Calu3 (cell line): ENCODE measurements around the gene GCAT. TPM values are rescaled to one million over a fixed set of nuclear protein-coding genes. Genes with fewer than 3 reads are reported as not detected.
A peak's percentile ranks its signal among the peaks of the same experiment; 100 is the strongest.

Experiments
- BruUV-seq: library from RNA; stranded (reverse); fragments of 400-500 nt; replicated peaks from 2 replicates; lab custom pipeline; 2021; lab: Mats Ljungman, UMichigan
- CTCF ChIA-PET: fragments of 300-600 bp; sonication (Branson Sonifier 250); formaldehyde crosslinking; loops from one replicate; lab custom pipeline; 2022; ENCODE audit warnings: antibody characterized with exemption; lab: Charles Lee
- DNase-seq: peaks from one replicate; pipeline ENCODE4 v3.0.0; 2022
- H3K27ac Mint-ChIP-seq: one replicate; pipeline ENCODE4 v1.8.0; 2022; ENCODE audit warnings: mixed read lengths; ENCODE audit not compliant: unreplicated experiment
- H3K27me3 Mint-ChIP-seq: one replicate; pipeline ENCODE4 v1.8.0; 2022; ENCODE audit warnings: mixed read lengths; ENCODE audit not compliant: unreplicated experiment
- H3K36me3 Mint-ChIP-seq: one replicate; pipeline ENCODE4 v1.8.0; 2022; ENCODE audit warnings: mild to moderate bottlenecking, moderate library complexity, mixed read lengths; ENCODE audit not compliant: insufficient read depth, unreplicated experiment
- H3K4me1 Mint-ChIP-seq: one replicate; pipeline ENCODE4 v1.8.0; 2022; ENCODE audit warnings: mild to moderate bottlenecking, low read depth, mixed read lengths; ENCODE audit not compliant: unreplicated experiment
- H3K4me3 Mint-ChIP-seq: one replicate; pipeline ENCODE4 v1.8.0; 2022; ENCODE audit warnings: mild to moderate bottlenecking, low read depth, moderate library complexity, mixed read lengths; ENCODE audit not compliant: unreplicated experiment
- H3K9me3 Mint-ChIP-seq: one replicate; pipeline ENCODE4 v1.8.0; 2022; ENCODE audit warnings: low read depth, mixed read lengths; ENCODE audit not compliant: unreplicated experiment
- intact Hi-C: fragments of 100-400 bp; cut with micrococcal nuclease; formaldehyde crosslinking; loops from one replicate; pipeline ENCODE4 v1.10.0; 2022; ENCODE audit not compliant: unreplicated experiment
- total RNA-seq: library from RNA; stranded (reverse); gene quantifications from 2 replicates; pipeline ENCODE4 v1.2.3, GENCODE V29; 2022
- TF ChIP-seq, protein P1 (sequence below): fragments of 200-600 bp; IDR thresholded peaks from one replicate; pipeline ENCODE4 v1.8.0; 2022; ENCODE audit warnings: antibody characterized with exemption; ENCODE audit not compliant: unreplicated experiment

The GCAT gene
- total RNA-seq, 1 experiment from 2014 or later, result 22.7 TPM

DNA sequence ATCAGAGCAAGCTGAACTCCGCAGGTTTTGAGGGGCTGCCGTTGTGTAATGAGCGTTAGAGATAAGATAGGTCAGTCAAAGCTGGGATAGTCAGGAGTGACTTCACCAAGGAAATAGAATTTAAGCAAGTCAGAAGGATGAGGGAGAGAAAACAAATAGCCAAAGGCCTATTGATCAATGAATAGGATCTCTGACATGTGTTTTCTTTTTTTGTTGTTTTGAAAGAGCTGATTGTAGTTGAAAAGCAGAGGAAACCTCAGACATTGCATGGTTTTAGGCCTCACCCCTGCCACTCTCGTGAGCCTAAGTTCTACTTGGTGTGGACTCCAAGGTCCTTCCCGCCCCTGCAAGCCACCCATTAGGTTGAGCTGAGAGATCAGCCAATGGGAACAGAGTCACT lies 44.7 kb downstream of the GCAT start:
- Mint-ChIP-seq H3K4me1 (peaks cover 23% of the 10 kb centered on the region), H3K27me3 (no peaks in the 10 kb centered on the region), H3K27ac (no peak overlapping the region), H3K9me3 (no peaks in the 10 kb centered on the region), H3K36me3 (peaks cover 94% of the 10 kb centered on the region), H3K4me3 (no peak overlapping the region)
- no TSS peak for BruUV-seq
- no peak for DNase-seq
- CTCF ChIA-PET, result no interaction called here
- TF ChIP-seq, protein P1, sequence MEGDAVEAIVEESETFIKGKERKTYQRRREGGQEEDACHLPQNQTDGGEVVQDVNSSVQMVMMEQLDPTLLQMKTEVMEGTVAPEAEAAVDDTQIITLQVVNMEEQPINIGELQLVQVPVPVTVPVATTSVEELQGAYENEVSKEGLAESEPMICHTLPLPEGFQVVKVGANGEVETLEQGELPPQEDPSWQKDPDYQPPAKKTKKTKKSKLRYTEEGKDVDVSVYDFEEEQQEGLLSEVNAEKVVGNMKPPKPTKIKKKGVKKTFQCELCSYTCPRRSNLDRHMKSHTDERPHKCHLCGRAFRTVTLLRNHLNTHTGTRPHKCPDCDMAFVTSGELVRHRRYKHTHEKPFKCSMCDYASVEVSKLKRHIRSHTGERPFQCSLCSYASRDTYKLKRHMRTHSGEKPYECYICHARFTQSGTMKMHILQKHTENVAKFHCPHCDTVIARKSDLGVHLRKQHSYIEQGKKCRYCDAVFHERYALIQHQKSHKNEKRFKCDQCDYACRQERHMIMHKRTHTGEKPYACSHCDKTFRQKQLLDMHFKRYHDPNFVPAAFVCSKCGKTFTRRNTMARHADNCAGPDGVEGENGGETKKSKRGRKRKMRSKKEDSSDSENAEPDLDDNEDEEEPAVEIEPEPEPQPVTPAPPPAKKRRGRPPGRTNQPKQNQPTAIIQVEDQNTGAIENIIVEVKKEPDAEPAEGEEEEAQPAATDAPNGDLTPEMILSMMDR, result no peak
- intact Hi-C loops, result no loop called here

DNA sequence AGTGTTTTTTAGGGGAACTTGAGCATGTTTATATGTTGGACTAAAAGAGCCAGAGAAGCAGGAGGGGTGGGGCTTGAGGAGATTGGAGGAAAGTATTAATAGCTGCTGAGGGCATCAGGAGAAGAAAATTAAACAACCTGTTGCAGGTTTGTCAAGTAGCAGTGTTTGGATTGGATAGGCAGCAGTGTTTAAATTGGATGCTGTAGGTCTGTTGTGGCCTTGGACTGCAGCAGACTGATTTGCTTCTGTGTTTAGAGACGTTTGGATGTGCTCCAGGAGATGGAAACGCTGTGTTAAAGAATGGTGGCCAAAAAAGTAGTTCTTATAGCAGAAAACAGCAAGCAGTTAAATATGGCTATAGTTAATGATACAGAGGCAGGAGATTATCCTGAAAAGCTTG lies 47.2 kb downstream of the GCAT start:
- CTCF ChIA-PET, result no interaction called here
- DNase-seq, result no peak
- Mint-ChIP-seq H3K4me1 (peaks cover 6% of the 10 kb centered on the region), H3K36me3 (peaks cover 93% of the 10 kb centered on the region), H3K9me3 (no peaks in the 10 kb centered on the region), H3K27ac (no peak overlapping the region), H3K4me3 (no peak overlapping the region), H3K27me3 (no peaks in the 10 kb centered on the region)
- TF ChIP-seq, protein P1, result no peak
- intact Hi-C loops, result no loop called here
- no TSS peak for BruUV-seq

DNA sequence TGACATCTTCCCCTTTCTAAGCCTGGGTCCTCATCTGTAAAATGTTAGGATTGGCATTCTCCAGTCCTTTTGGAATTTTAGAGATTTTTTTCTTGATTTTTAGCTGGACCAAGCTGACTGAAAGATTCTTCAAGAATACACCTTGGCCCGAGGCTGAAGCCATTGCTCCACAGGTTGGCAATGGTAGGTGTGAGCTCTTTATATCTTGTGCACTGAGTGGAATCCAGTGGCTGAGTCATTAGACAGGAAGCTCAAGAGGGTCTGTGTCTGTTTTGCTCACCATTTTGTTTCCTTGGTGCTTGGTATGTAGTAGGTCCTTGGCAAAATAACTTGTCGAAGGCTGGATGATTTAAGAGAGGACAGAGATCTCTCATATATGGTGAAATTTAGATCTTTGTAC lies 47.7 kb downstream of the GCAT start:
- Mint-ChIP-seq H3K4me1 (peaks cover 6% of the 10 kb centered on the region), H3K27me3 (no peaks in the 10 kb centered on the region), H3K9me3 (no peaks in the 10 kb centered on the region), H3K4me3 (no peak overlapping the region), H3K36me3 (peaks cover 93% of the 10 kb centered on the region), H3K27ac (no peak overlapping the region)
- CTCF ChIA-PET, result interaction anchor here (0.5 kb wide), 1 partner anchor 28 kb away, joined by 3 read pairs; no protein-coding TSS in a partner anchor
- intact Hi-C loops, result no loop called here
- no TSS peak for BruUV-seq
- no peak for DNase-seq
- TF ChIP-seq, protein P1, result no peak

DNA sequence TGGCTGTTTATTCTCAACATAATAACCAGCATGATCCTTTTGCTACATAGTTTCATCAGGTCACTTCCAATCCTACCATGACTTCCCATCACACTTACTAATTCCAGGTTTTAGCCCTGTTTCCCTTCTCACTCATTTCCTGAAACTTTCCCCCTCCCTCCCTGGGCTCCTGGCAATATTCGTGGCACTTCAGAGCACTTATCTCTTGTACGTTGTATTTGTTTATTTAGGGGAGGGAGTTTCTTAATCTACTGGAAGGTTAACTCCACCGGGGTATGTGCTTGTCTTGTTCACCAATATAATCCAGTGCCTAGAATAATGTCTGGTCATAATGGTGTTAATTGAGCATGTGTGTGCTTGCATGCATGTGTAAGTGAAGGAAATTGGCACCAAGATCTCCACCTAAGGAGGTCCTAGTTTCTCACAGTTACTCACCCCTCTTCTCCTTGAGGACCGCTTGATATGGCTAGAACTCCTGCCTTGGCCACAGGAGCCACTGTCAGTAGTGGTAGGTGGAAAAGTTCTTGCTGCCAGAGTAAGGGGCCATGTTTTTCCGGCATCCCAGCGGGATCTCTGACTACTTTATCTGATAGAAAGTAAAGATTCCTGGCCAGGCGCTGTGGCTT lies 53.2 kb downstream of the GCAT start:
- CTCF ChIA-PET, result interaction anchor here (0.6 to 1.2 kb wide), 2 partner anchors 17 to 1490 kb away, joined by 3 to 5 read pairs; no protein-coding TSS in a partner anchor
- Mint-ChIP-seq H3K4me3 (no peak overlapping the region), H3K27ac (peak overlapping the region; percentile 5), H3K9me3 (no peaks in the 10 kb centered on the region), H3K36me3 (peaks cover 82% of the 10 kb centered on the region), H3K4me1 (no peaks in the 10 kb centered on the region), H3K27me3 (no peaks in the 10 kb centered on the region)
- DNase-seq, result no peak
- intact Hi-C loops, result no loop called here
- TF ChIP-seq, protein P1, result no peak
- no TSS peak for BruUV-seq
